ENCODE results near the gene CELF1. TPM values are rescaled to one million over a fixed set of nuclear protein-coding genes. Genes with fewer than 3 reads are reported as not detected.
A peak's percentile ranks its signal among the peaks of the same experiment; 100 is the strongest.

The CELF1 gene
- polyA plus RNA-seq, 1 of the 3 experiments (the other 2 are of a cell fraction) = 47.5 TPM

DNA sequence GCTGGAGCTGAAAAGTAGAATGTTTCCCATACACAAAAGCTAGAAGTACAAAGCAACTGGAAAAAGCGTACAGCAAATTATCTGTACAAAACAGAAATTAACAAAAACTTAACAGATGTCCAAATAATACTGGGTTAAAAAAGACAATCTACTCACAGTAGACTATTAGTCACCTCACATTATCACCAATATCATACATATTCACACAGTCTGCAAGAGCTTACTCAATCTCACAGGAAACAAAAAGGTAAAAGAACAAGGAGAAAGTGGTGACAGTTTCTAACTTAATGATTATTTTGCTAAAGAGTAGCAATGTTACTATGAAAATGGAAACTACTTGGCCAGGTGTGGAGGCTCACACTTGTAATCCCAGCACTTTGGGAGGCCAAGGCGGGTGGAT lies 11.9 kb downstream of the CELF1 start:
- Histone ChIP-seq H3K36me3 (replicated peaks in 1 of 2; ENCODE audit: control insufficient read depth in 1 of 2, insufficient read depth in 2 of 2, low read length in 1 of 2) (peaks cover 0 to 18% of the 10 kb centered on the region in 2 experiments), H4K20me1 (ENCODE audit: insufficient read depth) (peaks cover 98% of the 10 kb centered on the region), H3K9me3 (no peaks in the 10 kb centered on the region), H3K4me1 (ENCODE audit: control insufficient read depth in 1 of 2, insufficient read depth in 2 of 2, low read depth in 1 of 2, low read length in 1 of 2) (peaks cover 0 to 52% of the 10 kb centered on the region in 2 experiments; a peak in 3 of 4 replicates), H3K27me3 (ENCODE audit: insufficient read depth) (no peaks in the 10 kb centered on the region), H3K9me2 (no peaks in the 10 kb centered on the region), H3K27ac (ENCODE audit: low read depth in 2 of 2, low read length in 1 of 2) (peak overlapping the region in 1 of 2 experiments; percentile 70; a peak in 2 of 4 replicates), H3F3A (replicated peaks; ENCODE audit: insufficient read depth) (peaks cover 52% of the 10 kb centered on the region), H3K79me2 (ENCODE audit: insufficient read depth) (peaks cover 99% of the 10 kb centered on the region), H2AFZ (ENCODE audit: low read depth) (no peak overlapping the region), H3K4me3 (ENCODE audit: low read depth in 2 of 2, low read length in 1 of 2) (peak overlapping the region in 1 of 2 experiments; percentile 14; a peak in 1 of 4 replicates), H3K4me2 (peak overlapping the region; percentile 61; the same call in 1 of the 2 replicates), H3K9ac (no peak overlapping the region)
- DNase-seq = no peak
- POLR2A ChIA-PET = interaction anchor here (0.9 kb wide), 1 partner anchor 11 kb away, joined by 4 read pairs; no protein-coding TSS in a partner anchor
- WGBS (ENCODE audit: low lambda C conversion rate) = 94% methylated on average over 2 of the region's 2 CpGs
- no peak for TF ChIP-seq RFX5 (IDR thresholded peaks at IDR 0.05; ENCODE audit: low read length)
- CTCF ChIA-PET = interaction anchor here (0.8 kb wide), 1 partner anchor 12 kb away, joined by 3 read pairs; no protein-coding TSS in a partner anchor

DNA sequence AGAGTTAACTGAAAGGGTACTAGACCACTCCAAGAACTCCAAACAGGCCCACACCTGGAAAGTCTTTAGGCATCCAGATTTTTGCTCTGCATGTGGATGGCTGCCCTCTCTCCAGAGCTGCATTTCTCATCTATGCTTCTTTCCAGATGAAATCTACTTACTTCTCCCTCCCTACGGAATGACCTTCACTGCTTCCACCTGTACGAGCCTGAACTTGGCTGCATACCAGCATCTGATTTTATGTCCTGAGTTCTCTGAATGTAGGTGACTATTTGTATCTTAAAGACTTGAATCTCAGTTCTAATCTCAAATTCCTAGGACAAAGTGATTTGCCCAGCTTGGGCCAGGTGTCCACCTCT lies 13.3 kb downstream of the CELF1 start:
- Histone ChIP-seq H3K27ac (ENCODE audit: low read depth in 2 of 2, low read length in 1 of 2) (peak overlapping the region in 1 of 2 experiments; percentile 70; a peak in 2 of 4 replicates), H3K9ac (no peak overlapping the region), H3K9me2 (no peaks in the 10 kb centered on the region), H3K9me3 (no peaks in the 10 kb centered on the region), H3K4me3 (ENCODE audit: low read depth in 2 of 2, low read length in 1 of 2) (0 out of 4 replicates have a peak overlapping the region, but pooled peaks of 1 of the 2 experiments have one; percentile 14), H3F3A (replicated peaks; ENCODE audit: insufficient read depth) (peaks cover 53% of the 10 kb centered on the region), H4K20me1 (ENCODE audit: insufficient read depth) (peaks cover 100% of the 10 kb centered on the region), H3K79me2 (ENCODE audit: insufficient read depth) (peaks cover 99% of the 10 kb centered on the region), H3K4me1 (ENCODE audit: control insufficient read depth in 1 of 2, insufficient read depth in 2 of 2, low read depth in 1 of 2, low read length in 1 of 2) (peaks cover 0 to 62% of the 10 kb centered on the region in 2 experiments; a peak in 3 of 4 replicates), H3K36me3 (replicated peaks in 1 of 2; ENCODE audit: control insufficient read depth in 1 of 2, insufficient read depth in 2 of 2, low read length in 1 of 2) (peaks cover 0 to 22% of the 10 kb centered on the region in 2 experiments), H3K27me3 (ENCODE audit: insufficient read depth) (no peaks in the 10 kb centered on the region), H2AFZ (ENCODE audit: low read depth) (no peak overlapping the region), H3K4me2 (peak overlapping the region; percentile 61)
- ChIA-PET CTCF (no interaction called here), POLR2A (no interaction called here)
- whole genome bisulfite sequencing (ENCODE audit: low lambda C conversion rate) = 56% methylated on average over 2 of the region's 2 CpGs
- TF ChIP-seq FOSL2 (IDR thresholded peaks at IDR 0.05; ENCODE audit: borderline replicate concordance, low read depth) (no peak), NRF1 (IDR thresholded peaks at IDR 0.05; ENCODE audit: low read depth, low read length) (no peak), JUND (IDR thresholded peaks at IDR 0.05) (no peak), MEF2A (IDR thresholded peaks at IDR 0.05; ENCODE audit: borderline replicate concordance, low read depth) (no peak), RAD21 (IDR thresholded peaks at IDR 0.05; ENCODE audit: low read length) (no peak)
- TF ChIP-seq, protein P1, sequence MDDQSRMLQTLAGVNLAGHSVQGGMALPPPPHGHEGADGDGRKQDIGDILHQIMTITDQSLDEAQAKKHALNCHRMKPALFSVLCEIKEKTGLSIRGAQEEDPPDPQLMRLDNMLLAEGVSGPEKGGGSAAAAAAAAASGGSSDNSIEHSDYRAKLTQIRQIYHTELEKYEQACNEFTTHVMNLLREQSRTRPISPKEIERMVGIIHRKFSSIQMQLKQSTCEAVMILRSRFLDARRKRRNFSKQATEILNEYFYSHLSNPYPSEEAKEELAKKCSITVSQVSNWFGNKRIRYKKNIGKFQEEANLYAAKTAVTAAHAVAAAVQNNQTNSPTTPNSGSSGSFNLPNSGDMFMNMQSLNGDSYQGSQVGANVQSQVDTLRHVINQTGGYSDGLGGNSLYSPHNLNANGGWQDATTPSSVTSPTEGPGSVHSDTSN (IDR thresholded peaks at IDR 0.05) = no peak
- TF ChIP-seq, protein P2, sequence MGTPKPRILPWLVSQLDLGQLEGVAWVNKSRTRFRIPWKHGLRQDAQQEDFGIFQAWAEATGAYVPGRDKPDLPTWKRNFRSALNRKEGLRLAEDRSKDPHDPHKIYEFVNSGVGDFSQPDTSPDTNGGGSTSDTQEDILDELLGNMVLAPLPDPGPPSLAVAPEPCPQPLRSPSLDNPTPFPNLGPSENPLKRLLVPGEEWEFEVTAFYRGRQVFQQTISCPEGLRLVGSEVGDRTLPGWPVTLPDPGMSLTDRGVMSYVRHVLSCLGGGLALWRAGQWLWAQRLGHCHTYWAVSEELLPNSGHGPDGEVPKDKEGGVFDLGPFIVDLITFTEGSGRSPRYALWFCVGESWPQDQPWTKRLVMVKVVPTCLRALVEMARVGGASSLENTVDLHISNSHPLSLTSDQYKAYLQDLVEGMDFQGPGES (IDR thresholded peaks at IDR 0.05; ENCODE audit: low read depth, low read length) = no peak
- DNase-seq = no peak
